ENCODE measurements around the gene EPHB6.

DNA sequence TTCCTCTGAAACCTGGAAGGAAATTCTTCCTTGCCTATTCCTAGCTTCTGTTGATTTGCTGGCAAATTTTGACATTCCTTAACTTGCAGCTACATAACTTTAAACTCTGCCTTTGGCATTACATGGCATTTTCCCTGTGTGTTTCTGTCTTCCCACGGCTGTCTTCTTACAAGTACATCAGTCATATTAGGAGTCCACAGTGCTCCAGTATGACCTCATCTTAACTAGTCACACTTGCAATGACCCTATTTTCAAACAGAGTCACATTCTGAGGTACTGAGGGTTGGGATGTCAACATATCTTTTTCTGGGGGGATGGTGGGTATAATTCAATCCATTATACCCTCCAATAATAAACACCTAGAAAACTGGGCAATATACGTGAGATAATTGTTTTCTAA, 37.4 kb upstream of the EPHB6 start:
- TF ChIP-seq, protein P1, sequence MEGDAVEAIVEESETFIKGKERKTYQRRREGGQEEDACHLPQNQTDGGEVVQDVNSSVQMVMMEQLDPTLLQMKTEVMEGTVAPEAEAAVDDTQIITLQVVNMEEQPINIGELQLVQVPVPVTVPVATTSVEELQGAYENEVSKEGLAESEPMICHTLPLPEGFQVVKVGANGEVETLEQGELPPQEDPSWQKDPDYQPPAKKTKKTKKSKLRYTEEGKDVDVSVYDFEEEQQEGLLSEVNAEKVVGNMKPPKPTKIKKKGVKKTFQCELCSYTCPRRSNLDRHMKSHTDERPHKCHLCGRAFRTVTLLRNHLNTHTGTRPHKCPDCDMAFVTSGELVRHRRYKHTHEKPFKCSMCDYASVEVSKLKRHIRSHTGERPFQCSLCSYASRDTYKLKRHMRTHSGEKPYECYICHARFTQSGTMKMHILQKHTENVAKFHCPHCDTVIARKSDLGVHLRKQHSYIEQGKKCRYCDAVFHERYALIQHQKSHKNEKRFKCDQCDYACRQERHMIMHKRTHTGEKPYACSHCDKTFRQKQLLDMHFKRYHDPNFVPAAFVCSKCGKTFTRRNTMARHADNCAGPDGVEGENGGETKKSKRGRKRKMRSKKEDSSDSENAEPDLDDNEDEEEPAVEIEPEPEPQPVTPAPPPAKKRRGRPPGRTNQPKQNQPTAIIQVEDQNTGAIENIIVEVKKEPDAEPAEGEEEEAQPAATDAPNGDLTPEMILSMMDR (IDR thresholded peaks at IDR 0.05) = no peak
- no peak for TF ChIP-seq POLR2A (IDR thresholded peaks at IDR 0.05)
- TF ChIP-seq POLR2AphosphoS5 (IDR thresholded peaks at IDR 0.05) = no peak
- no peak for TF ChIP-seq EP300 (IDR thresholded peaks at IDR 0.05)

All from upper lobe of left lung (tissue), 4 donors.